ENCODE results near the gene SPATA33. TPM values are rescaled to one million over a fixed set of nuclear protein-coding genes. Genes with fewer than 3 reads are reported as not detected.
"Not testable (repeated sequence)": the region's sequence is repeated elsewhere in the genome, so short reads cannot be mapped to it uniquely, and the experiment has no call there.

The SPATA33 gene
- total RNA-seq, 1 experiment from 2014 or later: 17.4 TPM

- H3K27me3 ChIP-seq (ENCODE audit: insufficient read depth, low read length): no peaks in the 10 kb centered on the region
- Mint-ChIP-seq H3K4me1 (peaks cover 6 to 7% of the 10 kb centered on the region in 2 experiments), H3K36me3 (ENCODE audit: insufficient read depth in 1 of 3, low read depth in 3 of 3) (peaks cover 54 to 76% (median 61%) of the 10 kb centered on the region in 3 experiments), H3K27ac (no peak overlapping the region), H3K4me3 (no peak overlapping the region; a peak in 1 of 5 replicates), H3K27me3 (ENCODE audit: low read depth) (peaks cover 3% of the 10 kb centered on the region), H3K9me3 (peaks cover 17 to 21% of the 10 kb centered on the region in 2 experiments)
- no peak overlapping the region for H2BK15ac ChIP-seq (ENCODE audit: low read depth, low read length)
- no peak overlapping the region for H2BK5ac ChIP-seq (ENCODE audit: insufficient read length, low read length)
- H2AK5ac ChIP-seq (ENCODE audit: insufficient read length, low read length): no peak overlapping the region
- H3T11ph ChIP-seq (ENCODE audit: low read length): no peak overlapping the region
- no peak overlapping the region for H3K18ac ChIP-seq (ENCODE audit: insufficient read length, low read depth, low read length)
- no peak overlapping the region for H2AFZ ChIP-seq (ENCODE audit: low read length)
- no peaks in the 10 kb centered on the region for H3K4me1 ChIP-seq (ENCODE audit: insufficient read depth, low read length)
- no peak overlapping the region for H3K4ac ChIP-seq (ENCODE audit: low read depth, low read length)
- no peaks in the 10 kb centered on the region for H4K20me1 ChIP-seq (ENCODE audit: control insufficient read depth, insufficient read depth, insufficient read length)
- no peak overlapping the region for H3K4me2 ChIP-seq (ENCODE audit: insufficient read depth, insufficient read length, low read length)
- H2BK20ac ChIP-seq (ENCODE audit: low read depth, low read length, poor library complexity, severe bottlenecking): no peak overlapping the region
- WGBS (ENCODE audit: extremely low coverage, insufficient read length, low lambda C conversion rate): no CpG with 5 or more reads among the region's 13 CpGs
- no peak overlapping the region for H4K91ac ChIP-seq (ENCODE audit: insufficient read length, low read depth, low read length)
- peaks cover 8% of the 10 kb centered on the region for H3K23me2 ChIP-seq (ENCODE audit: insufficient read length, low read depth, low read length, poor library complexity, severe bottlenecking)
- H3K9ac ChIP-seq (ENCODE audit: extremely low read depth, insufficient read length, low read length): no peak overlapping the region
- no peak overlapping the region for H2BK120ac ChIP-seq (ENCODE audit: low read depth, low read length, poor library complexity, severe bottlenecking)
- H3K79me2 ChIP-seq (ENCODE audit: insufficient read depth, low read length): no peaks in the 10 kb centered on the region
- no peak overlapping the region for H3K56ac ChIP-seq (ENCODE audit: insufficient read length, low read depth, low read length)
- no peak overlapping the region for H3K14ac ChIP-seq (ENCODE audit: insufficient read depth, low read length)
- H4K8ac ChIP-seq (replicated peaks; ENCODE audit: insufficient read length, low read depth, low read length): no peak overlapping the region
- no peak for TF ChIP-seq CTCF (conservative IDR thresholded peaks at IDR 0.05)
- H3K23ac ChIP-seq (ENCODE audit: insufficient read length, low read depth, low read length): no peak overlapping the region
- H3K79me1 ChIP-seq (ENCODE audit: insufficient read depth, low read depth, low read length, poor library complexity, severe bottlenecking): no peaks in the 10 kb centered on the region
- no peak for DNase-seq
- no peak overlapping the region for H2BK12ac ChIP-seq (ENCODE audit: insufficient read length, low read depth, low read length)
- H3K27ac ChIP-seq (ENCODE audit: insufficient read length, low read depth, low read length): no peak overlapping the region
- H3K9me3 ChIP-seq (ENCODE audit: control insufficient read depth, low read depth, low read length): peaks cover 7% of the 10 kb centered on the region
- no peak overlapping the region for H4K5ac ChIP-seq (ENCODE audit: insufficient read length, low read depth, low read length)
Measured at GRCh38 chr16:89689142-89689541, 31.5 kb downstream of the SPATA33 start.

GRCh38 chr16:89689621-89690020 lies 32.0 kb downstream of the SPATA33 start:
- H3K9me3 Mint-ChIP-seq: peaks cover 12 to 16% of the 10 kb centered on the region in 2 experiments
- H3K36me3 Mint-ChIP-seq (ENCODE audit: insufficient read depth in 1 of 3, low read depth in 3 of 3): peaks cover 50 to 71% (median 56%) of the 10 kb centered on the region in 3 experiments
- not testable (repeated sequence) for H3K4me3 Mint-ChIP-seq

More at GRCh38 chr16:89689621-89690020, 32.0 kb downstream of the SPATA33 start:
- not testable (repeated sequence) for H2BK15ac ChIP-seq (ENCODE audit: low read depth, low read length); H3K79me2 ChIP-seq (ENCODE audit: insufficient read depth, low read length); H3K27me3 ChIP-seq (ENCODE audit: insufficient read depth, low read length); H3K27me3 Mint-ChIP-seq (ENCODE audit: low read depth); H2AFZ ChIP-seq (ENCODE audit: low read length); H3K4me1 ChIP-seq (ENCODE audit: insufficient read depth, low read length); H3K9ac ChIP-seq (ENCODE audit: extremely low read depth, insufficient read length, low read length); H3K4me1 Mint-ChIP-seq; H2BK5ac ChIP-seq (ENCODE audit: insufficient read length, low read length); H3K9me3 ChIP-seq (ENCODE audit: control insufficient read depth, low read depth, low read length); H3K14ac ChIP-seq (ENCODE audit: insufficient read depth, low read length); H4K8ac ChIP-seq (replicated peaks; ENCODE audit: insufficient read length, low read depth, low read length); H3K23ac ChIP-seq (ENCODE audit: insufficient read length, low read depth, low read length); H3K4ac ChIP-seq (ENCODE audit: low read depth, low read length); H4K91ac ChIP-seq (ENCODE audit: insufficient read length, low read depth, low read length); H4K5ac ChIP-seq (ENCODE audit: insufficient read length, low read depth, low read length); H2BK12ac ChIP-seq (ENCODE audit: insufficient read length, low read depth, low read length); H3T11ph ChIP-seq (ENCODE audit: low read length); H4K20me1 ChIP-seq (ENCODE audit: control insufficient read depth, insufficient read depth, insufficient read length); H3K23me2 ChIP-seq (ENCODE audit: insufficient read length, low read depth, low read length, poor library complexity, severe bottlenecking); H2BK20ac ChIP-seq (ENCODE audit: low read depth, low read length, poor library complexity, severe bottlenecking); DNase-seq; H3K18ac ChIP-seq (ENCODE audit: insufficient read length, low read depth, low read length); H3K79me1 ChIP-seq (ENCODE audit: insufficient read depth, low read depth, low read length, poor library complexity, severe bottlenecking); H3K56ac ChIP-seq (ENCODE audit: insufficient read length, low read depth, low read length); H3K4me2 ChIP-seq (ENCODE audit: insufficient read depth, insufficient read length, low read length); H3K27ac Mint-ChIP-seq; H3K27ac ChIP-seq (ENCODE audit: insufficient read length, low read depth, low read length); H2BK120ac ChIP-seq (ENCODE audit: low read depth, low read length, poor library complexity, severe bottlenecking); H2AK5ac ChIP-seq (ENCODE audit: insufficient read length, low read length)
- no CpG with 5 or more reads among the region's 4 CpGs for WGBS (ENCODE audit: extremely low coverage, insufficient read length, low lambda C conversion rate)
